Body of pancreas (tissue), 4 donors: Measurements from ENCODE around the gene PLEKHM2. TPM values are rescaled to one million over a fixed set of nuclear protein-coding genes. Genes with fewer than 3 reads are reported as not detected.

Experiments
- ATAC-seq: fragments of 150-250 bp; one replicate; pipeline ENCODE4 v1.9.1; 2016
- DNase-seq, 4 donors: peaks; one replicate each; pipeline ENCODE4 v3.0.0-alpha.2; 2019
- H3K27ac ChIP-seq, 4 donors: fragments of 200-600 bp; sonication (generic); 1 replicate in 3 of 4; 2 replicates in 1 of 4; pipeline versions ENCODE4 v1.5.1 to v1.6.1; 2016 to 2019; ENCODE audit warnings: mild to moderate bottlenecking in 1 of 4, mixed read lengths in 1 of 4, moderate library complexity in 1 of 4
- H3K27me3 ChIP-seq, 2 donors: fragments of 200-600 bp; sonication (generic); one replicate each; pipeline ENCODE4 v1.6.0; 2016; ENCODE audit warnings: mild to moderate bottlenecking in 1 of 2
- H3K36me3 ChIP-seq, 2 donors: fragments of 200-600 bp; sonication (generic); replicated peaks in 1 of 2; 2 replicates each; pipeline ENCODE4 v1.5.1; 2016; ENCODE audit warnings: low read depth in 2 of 2; ENCODE audit not compliant: insufficient read depth in 1 of 2
- H3K4me1 ChIP-seq: fragments of 200-600 bp; sonication (generic); one replicate; pipeline ENCODE4 v1.6.0; 2016
- H3K4me3 ChIP-seq, 2 donors: fragments of 200-600 bp; sonication (generic); 1 replicate in 1 of 2; 2 replicates in 1 of 2; pipeline ENCODE4 v1.5.1; 2016 to 2019
- H3K9me3 ChIP-seq, 3 donors: fragments of 200-600 bp; sonication (generic); 1 replicate in 2 of 3; 2 replicates in 1 of 3; pipeline ENCODE4 v1.5.1; 2016
- POLR2A ChIP-seq, 3 donors: fragments of 450-650 bp; IDR thresholded peaks; one replicate each; pipeline ENCODE4 v1.6.1; 2016; ENCODE audit warnings: antibody characterized with exemption in 3 of 3, mild to moderate bottlenecking in 2 of 3
- WGBS, 2 donors: methylation state at CpG; one replicate each; pipeline ENCODE4 v1.1.5; 2017; 5-methylcytosine and 5-hydroxymethylcytosine counted together
- intact Hi-C: fragments of 100-400 bp; cut with DNase I; formaldehyde crosslinking; loops from one replicate; pipeline ENCODE4 v1.15.1; 2023
- total RNA-seq, 2 donors: library from RNA; depleted of rRNA; stranded (reverse); fragments of >200 nt; gene quantifications; one replicate each; pipeline ENCODE4 v1.1.0, GENCODE V29; 2016
- TF ChIP-seq, protein P1 (sequence below), 7 experiments: fragments of 450-650 bp in 4 of 7; fragments of 200-600 bp in 3 of 7; sonication (generic) in 3 of 7; IDR thresholded peaks; one replicate each; pipeline ENCODE4 v1.5.1; 2016 to 2019; ENCODE audit warnings: antibody characterized with exemption in 7 of 7

PLEKHM2 gene
- total RNA-seq, 2 donors from 2014 or later, result 18.1 to 31.6 TPM

DNA sequence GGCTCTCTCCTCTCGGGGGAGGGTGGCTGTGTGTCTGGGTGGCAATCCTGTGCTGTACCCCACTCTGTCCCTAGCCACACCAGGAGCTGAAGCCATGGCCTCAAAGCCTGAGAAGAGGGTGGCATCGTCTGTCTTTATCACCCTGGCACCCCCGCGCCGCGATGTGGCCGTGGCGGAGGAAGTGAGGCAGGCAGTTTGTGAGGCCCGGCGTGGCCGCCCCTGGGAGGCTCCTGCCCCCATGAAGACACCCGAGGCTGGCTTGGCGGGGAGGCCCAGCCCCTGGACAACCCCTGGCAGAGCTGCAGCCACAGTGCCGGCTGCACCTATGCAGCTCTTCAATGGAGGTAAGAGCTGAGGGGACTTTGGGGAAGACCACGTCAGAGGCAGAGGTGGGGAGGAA lies 80.8 kb downstream of the PLEKHM2 start:
- H3K4me3 ChIP-seq, result no peak overlapping the region
- H3K36me3 ChIP-seq, result no peaks in the 10 kb centered on the region
- ATAC-seq (peak; percentile 9), DNase-seq (peak in 1 of 4 donors; percentile 37)
- no peaks in the 10 kb centered on the region for H3K9me3 ChIP-seq
- H3K4me1 ChIP-seq, result peaks cover 35% of the 10 kb centered on the region
- TF ChIP-seq, protein P1, sequence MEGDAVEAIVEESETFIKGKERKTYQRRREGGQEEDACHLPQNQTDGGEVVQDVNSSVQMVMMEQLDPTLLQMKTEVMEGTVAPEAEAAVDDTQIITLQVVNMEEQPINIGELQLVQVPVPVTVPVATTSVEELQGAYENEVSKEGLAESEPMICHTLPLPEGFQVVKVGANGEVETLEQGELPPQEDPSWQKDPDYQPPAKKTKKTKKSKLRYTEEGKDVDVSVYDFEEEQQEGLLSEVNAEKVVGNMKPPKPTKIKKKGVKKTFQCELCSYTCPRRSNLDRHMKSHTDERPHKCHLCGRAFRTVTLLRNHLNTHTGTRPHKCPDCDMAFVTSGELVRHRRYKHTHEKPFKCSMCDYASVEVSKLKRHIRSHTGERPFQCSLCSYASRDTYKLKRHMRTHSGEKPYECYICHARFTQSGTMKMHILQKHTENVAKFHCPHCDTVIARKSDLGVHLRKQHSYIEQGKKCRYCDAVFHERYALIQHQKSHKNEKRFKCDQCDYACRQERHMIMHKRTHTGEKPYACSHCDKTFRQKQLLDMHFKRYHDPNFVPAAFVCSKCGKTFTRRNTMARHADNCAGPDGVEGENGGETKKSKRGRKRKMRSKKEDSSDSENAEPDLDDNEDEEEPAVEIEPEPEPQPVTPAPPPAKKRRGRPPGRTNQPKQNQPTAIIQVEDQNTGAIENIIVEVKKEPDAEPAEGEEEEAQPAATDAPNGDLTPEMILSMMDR (IDR thresholded peaks at IDR 0.05), result no peak
- TF ChIP-seq POLR2A (IDR thresholded peaks at IDR 0.05), result no peak
- H3K27me3 ChIP-seq, result no peaks in the 10 kb centered on the region
- peak overlapping the region; percentile 77 to 90 (median 87) for H3K27ac ChIP-seq
- 53 to 68% methylated on average over 9 to 15 of the region's 15 CpGs for WGBS, 2 donors
- intact Hi-C loops, result no loop called here

DNA sequence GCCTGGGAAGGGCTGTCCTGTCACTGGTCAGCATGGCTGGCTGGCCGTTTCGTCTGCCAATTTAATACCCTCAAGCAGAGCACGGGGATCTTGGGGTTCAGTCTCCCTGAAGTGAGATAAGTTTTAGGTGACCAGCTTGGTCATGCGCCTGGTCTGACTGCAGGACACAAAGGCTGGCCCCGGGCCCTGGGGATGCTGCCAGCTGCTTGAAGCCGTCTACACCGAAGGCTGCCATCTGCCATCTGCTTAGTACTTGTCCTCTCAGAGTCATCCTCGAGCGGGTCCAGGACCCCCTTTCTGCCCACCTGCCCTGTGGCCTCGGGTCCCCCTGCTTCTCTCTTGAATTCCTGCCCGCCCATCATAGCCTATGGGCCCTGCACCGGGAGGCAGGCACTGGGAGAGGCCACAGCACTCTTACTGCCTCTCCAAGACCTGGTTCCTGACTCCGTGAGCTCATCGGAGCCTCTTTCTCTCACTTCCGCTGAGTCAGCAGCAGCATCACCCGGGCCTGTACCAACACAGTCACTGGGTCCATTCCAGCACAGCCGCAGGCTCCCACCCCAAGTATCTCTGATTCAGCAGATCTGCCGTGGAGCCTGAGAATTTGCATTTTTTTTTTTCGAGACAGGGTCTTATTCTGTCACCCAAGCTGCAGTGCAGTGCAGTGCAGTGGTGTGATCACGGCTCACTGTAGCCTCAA lies 81.5 kb downstream of the PLEKHM2 start:
- peak overlapping the region; percentile 77 to 90 (median 87) for H3K27ac ChIP-seq
- WGBS, 2 donors, result 54 to 64% methylated on average over 15 to 17 of the region's 20 CpGs

GRCh38 chr1:15767941-15768340 lies 83.8 kb downstream of the PLEKHM2 start:
- 83 to 100% methylated on average over 1 to 5 of the region's 5 CpGs for WGBS, 2 donors
- peaks cover 26% of the 10 kb centered on the region for H3K4me1 ChIP-seq
- DNase-seq (no peak), ATAC-seq (no peak)
- H3K9me3 ChIP-seq, result no peaks in the 10 kb centered on the region
- H3K4me3 ChIP-seq, result no peak overlapping the region
- TF ChIP-seq POLR2A (IDR thresholded peaks at IDR 0.05), result no peak
- TF ChIP-seq, protein P1 (IDR thresholded peaks at IDR 0.05), result no peak
- intact Hi-C loops, result no loop called here
- H3K27ac ChIP-seq, result no peak overlapping the region
- no peaks in the 10 kb centered on the region for H3K27me3 ChIP-seq
- peaks cover 0 to 9% of the 10 kb centered on the region in 2 donors for H3K36me3 ChIP-seq

More for the DNA sequence above, 81.5 kb downstream of the PLEKHM2 start:
- peak in 3 of 4 donors; percentile 33 to 66 (median 60) for DNase-seq
- ATAC-seq, result peak; percentile 11
- Histone ChIP-seq H3K9me3 (no peaks in the 10 kb centered on the region), H3K36me3 (peaks cover 0 to 3% of the 10 kb centered on the region in 2 donors), H3K4me3 (no peak overlapping the region), H3K27me3 (no peaks in the 10 kb centered on the region), H3K4me1 (peaks cover 30% of the 10 kb centered on the region)
- intact Hi-C loops, result no loop called here
- TF ChIP-seq, protein P1 (IDR thresholded peaks at IDR 0.05), result no peak
- TF ChIP-seq POLR2A (IDR thresholded peaks at IDR 0.05), result no peak

DNA sequence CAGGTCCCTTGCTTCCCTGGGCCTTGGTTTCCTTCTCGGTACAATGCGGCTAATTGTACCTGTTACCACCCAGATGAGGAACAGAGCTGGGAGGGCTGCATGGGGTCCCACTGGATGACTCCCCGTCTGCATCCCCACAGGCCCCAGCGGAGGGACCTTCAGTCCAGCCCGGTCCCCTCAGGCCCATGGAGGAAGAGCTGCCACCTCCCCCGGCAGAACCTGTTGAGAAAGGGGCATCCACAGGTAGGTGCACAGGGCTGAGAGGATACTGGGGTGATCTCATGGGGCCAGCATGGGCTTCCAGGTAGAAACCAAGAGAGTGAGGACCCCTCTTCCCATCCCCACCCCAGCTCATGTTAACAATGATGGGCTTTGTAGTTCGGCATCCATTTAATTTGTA lies 84.3 kb downstream of the PLEKHM2 start:
- no peaks in the 10 kb centered on the region for H3K27me3 ChIP-seq
- peaks cover 0 to 9% of the 10 kb centered on the region in 2 donors for H3K36me3 ChIP-seq
- no peaks in the 10 kb centered on the region for H3K9me3 ChIP-seq
- no peak overlapping the region for H3K27ac ChIP-seq
- intact Hi-C loops, result no loop called here
- H3K4me1 ChIP-seq, result peaks cover 26% of the 10 kb centered on the region
- DNase-seq (no peak), ATAC-seq (no peak)
- TF ChIP-seq POLR2A (IDR thresholded peaks at IDR 0.05), result no peak
- TF ChIP-seq, protein P1 (IDR thresholded peaks at IDR 0.05), result no peak
- H3K4me3 ChIP-seq, result no peak overlapping the region
- 92 to 100% methylated on average over 1 to 7 of the region's 7 CpGs for WGBS, 2 donors
